A549 treated with RU486 at 1 μM for 4 hours (cell line): ENCODE results near the gene SLA2. TPM values are rescaled to one million over a fixed set of nuclear protein-coding genes. Genes with fewer than 3 reads are reported as not detected.

Source experiments
- total RNA-seq: library from RNA; stranded (reverse); fragments of 200-300 nt; extraction: Qiagen RNA extraction; gene quantifications from 5 replicates; pipeline ENCODE4 v1.2.3, GENCODE V29; 2022; ENCODE audit warnings: low read depth

SLA2 gene
- total RNA-seq = not detected in 5 replicates

GRCh38 chr20:36645998-36646397 lies at the start of gene SLA2:
Gene SLA2 (minus strand): TSS chr20:36646196. CDS start chr20:36641335, 4,861 bp downstream.

GRCh38 chr20:36605399-36606157 lies 40.4 kb downstream of the SLA2 start, which contains the start of gene RAB5IF:
Gene RAB5IF (plus strand): TSS chr20:36605779. CDS start chr20:36605952, 173 bp downstream.

GRCh38 chr20:36573103-36573797 lies 72.7 kb downstream of the SLA2 start, which contains the start of gene TGIF2:
Gene TGIF2 (plus strand): TSS chr20:36573597. CDS start chr20:36578775, 5,178 bp downstream.

Other genes starting within 250 kb of the SLA2 start
- gene MYL9, start 104.7 kb downstream of the SLA2 start, total RNA-seq = 14.8 to 28.9 TPM (median 19.9 TPM) in 5 replicates
- 3.6 to 5.0 TPM (median 4.7 TPM) in 5 replicates for gene TGIF2, start 72.6 kb downstream of the SLA2 start, total RNA-seq
- 207 to 323 TPM (median 274 TPM) in 5 replicates for gene RAB5IF, start 40.4 kb downstream of the SLA2 start, total RNA-seq
- gene NDRG3, start 99.9 kb upstream of the SLA2 start, total RNA-seq = 21.4 to 22.9 TPM (median 22.0 TPM) in 5 replicates
- gene DSN1, start 127.6 kb upstream of the SLA2 start, total RNA-seq = 19.2 to 28.1 TPM (median 25.2 TPM) in 5 replicates
- gene TLDC2, start 229.9 kb upstream of the SLA2 start, total RNA-seq = not detected in 5 replicates